PC-9 (cell line): ENCODE data around the gene ADAMTS19. TPM values are rescaled to one million over a fixed set of nuclear protein-coding genes. Genes with fewer than 3 reads are reported as not detected.

ENCODE experiments used
- BruUV-seq: library from RNA; stranded (reverse); fragments of 400-500 nt; replicated peaks from 2 replicates; lab custom pipeline; 2021; lab: Mats Ljungman, UMichigan
- CTCF ChIA-PET: fragments of 300-600 bp; sonication (Branson Sonifier 250); formaldehyde crosslinking; loops from one replicate; lab custom pipeline; 2022; ENCODE audit warnings: antibody characterized with exemption; lab: Charles Lee
- POLR2A ChIA-PET: fragments of 300-600 bp; sonication (Branson Sonifier 250); formaldehyde crosslinking; loops from one replicate; lab custom pipeline; 2022; ENCODE audit warnings: antibody characterized with exemption; ENCODE audit not compliant: unreplicated experiment; lab: Charles Lee
- DNase-seq, 2 experiments: peaks; one replicate each; pipeline versions ENCODE4 v3.0.0 to v3.0.0-alpha.2; 2015 to 2022; ENCODE audit warnings: mixed read lengths in 1 of 2
- H2AFZ ChIP-seq: fragments of 200-600 bp; sonication (generic); 2 replicates; pipeline ENCODE4 v1.8.1; 2017; ENCODE audit warnings: antibody characterized with exemption
- H3F3A ChIP-seq: fragments of 200-600 bp; sonication (generic); 2 replicates; pipeline ENCODE4 v1.8.1; 2017; ENCODE audit warnings: antibody characterized with exemption, mild to moderate bottlenecking, low read depth; ENCODE audit not compliant: insufficient read depth
- H3K27ac ChIP-seq: fragments of 200-600 bp; sonication (generic); 2 replicates; pipeline ENCODE4 v1.6.1; 2016; ENCODE audit warnings: mixed run types
- H3K27me3 ChIP-seq: fragments of 200-600 bp; sonication (generic); 2 replicates; pipeline ENCODE4 v1.6.1; 2016; ENCODE audit warnings: low read depth, mixed run types; ENCODE audit not compliant: insufficient read depth
- H3K36me3 ChIP-seq: fragments of 200-600 bp; sonication (generic); 2 replicates; pipeline ENCODE4 v1.6.1; 2016; ENCODE audit warnings: low read depth, mixed run types
- H3K4me1 ChIP-seq: fragments of 200-600 bp; sonication (generic); replicated peaks from 2 replicates; pipeline ENCODE4 v1.6.1; 2016; ENCODE audit warnings: mixed run types; ENCODE audit not compliant: insufficient read depth
- H3K4me2 ChIP-seq: fragments of 200-600 bp; sonication (generic); 2 replicates; pipeline ENCODE4 v1.6.1; 2017; ENCODE audit warnings: mixed run types
- H3K4me3 ChIP-seq: fragments of 200-600 bp; sonication (generic); 2 replicates; pipeline ENCODE4 v1.6.1; 2016; ENCODE audit warnings: mixed run types
- H3K79me2 ChIP-seq: fragments of 200-600 bp; sonication (generic); 2 replicates; pipeline ENCODE4 v1.6.1; 2017; ENCODE audit warnings: low read depth, mixed run types
- H3K9me2 ChIP-seq: fragments of 200-600 bp; sonication (generic); 2 replicates; pipeline ENCODE4 v1.8.1; 2017; ENCODE audit warnings: mild to moderate bottlenecking; ENCODE audit not compliant: insufficient read depth
- H3K9me3 ChIP-seq: fragments of 200-600 bp; sonication (generic); 2 replicates; pipeline ENCODE4 v1.8.1; 2016; ENCODE audit warnings: low read depth; ENCODE audit not compliant: insufficient read depth
- H4K20me1 ChIP-seq: fragments of 200-600 bp; sonication (generic); 2 replicates; pipeline ENCODE4 v1.8.1; 2017; ENCODE audit not compliant: insufficient read depth
- EZH2 ChIP-seq: fragments of 200-600 bp; sonication (generic); IDR thresholded peaks from 2 replicates; pipeline ENCODE4 v1.8.0; 2017; ENCODE audit warnings: antibody characterized with exemption, low read depth
- intact Hi-C: fragments of 100-400 bp; cut with micrococcal nuclease; formaldehyde crosslinking; loops from one replicate; pipeline ENCODE4 v1.10.0; 2022; ENCODE audit not compliant: unreplicated experiment
- total RNA-seq: library from RNA; stranded (reverse); gene quantifications from 2 replicates; pipeline ENCODE4 v1.2.3, GENCODE V29; 2021
- TF ChIP-seq, protein P1 (sequence below): fragments of 200-600 bp; sonication (generic); conservative IDR thresholded peaks from 2 replicates; pipeline ENCODE4 v1.6.1; 2017; ENCODE audit warnings: mixed run types, antibody characterized with exemption, mild to moderate bottlenecking, moderate library complexity

ADAMTS19 gene
- total RNA-seq, 1 experiment from 2014 or later, result not detected

DNA sequence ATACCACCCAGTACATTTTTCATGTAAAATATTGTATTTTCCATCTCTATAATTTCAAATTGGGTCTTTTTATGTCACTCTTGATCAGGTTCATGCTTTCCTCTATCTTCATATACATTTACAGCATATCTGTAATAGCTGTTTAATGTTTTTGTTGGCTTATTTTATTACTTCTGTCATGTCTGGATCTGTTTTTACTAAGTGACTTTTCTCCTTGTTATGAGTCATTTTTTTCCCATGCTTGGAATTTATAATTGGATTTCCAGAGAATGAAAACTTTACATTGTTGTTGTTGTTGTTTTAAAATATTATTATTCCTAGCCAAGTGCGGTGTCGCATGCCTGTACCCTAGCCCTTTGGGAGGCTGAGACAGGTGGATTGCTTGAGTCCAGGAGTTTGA lies 5.6 kb upstream of the ADAMTS19 start:
- no peaks in the 10 kb centered on the region for H3K4me1 ChIP-seq
- intact Hi-C loops, result no loop called here
- no peak overlapping the region for H3K4me2 ChIP-seq
- H3K4me3 ChIP-seq, result no peak overlapping the region
- H3K27ac ChIP-seq, result no peak overlapping the region
- H3F3A ChIP-seq, result no peaks in the 10 kb centered on the region
- H2AFZ ChIP-seq, result no peak overlapping the region
- no peaks in the 10 kb centered on the region for H3K36me3 ChIP-seq
- H4K20me1 ChIP-seq, result no peaks in the 10 kb centered on the region
- no peak for DNase-seq
- H3K27me3 ChIP-seq, result no peaks in the 10 kb centered on the region
- ChIA-PET CTCF (no interaction called here), POLR2A (no interaction called here)
- TF ChIP-seq, protein P1, sequence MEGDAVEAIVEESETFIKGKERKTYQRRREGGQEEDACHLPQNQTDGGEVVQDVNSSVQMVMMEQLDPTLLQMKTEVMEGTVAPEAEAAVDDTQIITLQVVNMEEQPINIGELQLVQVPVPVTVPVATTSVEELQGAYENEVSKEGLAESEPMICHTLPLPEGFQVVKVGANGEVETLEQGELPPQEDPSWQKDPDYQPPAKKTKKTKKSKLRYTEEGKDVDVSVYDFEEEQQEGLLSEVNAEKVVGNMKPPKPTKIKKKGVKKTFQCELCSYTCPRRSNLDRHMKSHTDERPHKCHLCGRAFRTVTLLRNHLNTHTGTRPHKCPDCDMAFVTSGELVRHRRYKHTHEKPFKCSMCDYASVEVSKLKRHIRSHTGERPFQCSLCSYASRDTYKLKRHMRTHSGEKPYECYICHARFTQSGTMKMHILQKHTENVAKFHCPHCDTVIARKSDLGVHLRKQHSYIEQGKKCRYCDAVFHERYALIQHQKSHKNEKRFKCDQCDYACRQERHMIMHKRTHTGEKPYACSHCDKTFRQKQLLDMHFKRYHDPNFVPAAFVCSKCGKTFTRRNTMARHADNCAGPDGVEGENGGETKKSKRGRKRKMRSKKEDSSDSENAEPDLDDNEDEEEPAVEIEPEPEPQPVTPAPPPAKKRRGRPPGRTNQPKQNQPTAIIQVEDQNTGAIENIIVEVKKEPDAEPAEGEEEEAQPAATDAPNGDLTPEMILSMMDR, result no peak
- no peak for TF ChIP-seq EZH2
- no peaks in the 10 kb centered on the region for H3K9me2 ChIP-seq
- BruUV-seq, result no TSS peak
- no peaks in the 10 kb centered on the region for H3K9me3 ChIP-seq
- no peaks in the 10 kb centered on the region for H3K79me2 ChIP-seq

DNA sequence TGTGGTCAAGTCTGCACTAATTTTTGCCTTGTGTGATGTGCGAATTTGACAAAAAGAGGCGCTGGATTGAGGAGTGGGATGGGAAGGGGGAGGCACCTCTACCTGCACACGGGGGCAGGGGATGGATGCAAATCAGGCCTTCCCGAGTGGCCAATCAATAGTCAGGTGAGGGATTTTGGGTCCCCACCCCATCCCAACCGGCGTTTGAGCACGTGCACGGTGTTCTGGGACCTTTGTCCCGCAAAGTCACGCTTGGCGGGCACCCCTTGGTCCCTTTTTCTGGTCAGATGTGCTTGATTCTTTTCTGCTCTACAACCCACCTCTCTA lies 685 bp upstream of the ADAMTS19 start:
- intact Hi-C loops, result no loop called here
- CTCF ChIA-PET, result no interaction called here
- DNase-seq, result no peak
- Histone ChIP-seq H3K9me3 (no peaks in the 10 kb centered on the region), H3F3A (no peaks in the 10 kb centered on the region), H3K27me3 (peaks cover 6% of the 10 kb centered on the region; the same call in 1 of the 2 replicates), H3K4me1 (no peaks in the 10 kb centered on the region), H3K27ac (no peak overlapping the region), H3K4me2 (no peak overlapping the region), H2AFZ (no peak overlapping the region), H3K36me3 (no peaks in the 10 kb centered on the region), H4K20me1 (no peaks in the 10 kb centered on the region), H3K9me2 (no peaks in the 10 kb centered on the region), H3K4me3 (no peak overlapping the region), H3K79me2 (no peaks in the 10 kb centered on the region)
- POLR2A ChIA-PET, result no interaction called here
- TF ChIP-seq EZH2, result no peak
- TF ChIP-seq, protein P1, result no peak
- no TSS peak for BruUV-seq

DNA sequence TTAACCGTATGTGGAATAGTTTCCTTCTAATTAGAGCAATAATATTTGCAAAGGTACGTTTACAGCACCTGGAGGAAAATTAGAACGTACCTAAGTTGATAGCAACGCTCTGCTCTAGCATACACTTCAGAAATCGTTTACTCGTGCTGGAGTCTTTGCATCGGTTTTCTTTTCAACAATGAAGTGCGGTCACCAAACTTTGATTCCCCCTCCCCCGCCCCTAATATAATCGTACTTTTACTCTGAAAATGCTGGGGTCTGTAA lies 506 bp downstream of the ADAMTS19 start:
- intact Hi-C loops, result no loop called here
- H3K27me3 ChIP-seq, result peaks cover 6% of the 10 kb centered on the region; the same call in 1 of the 2 replicates
- H3K9me3 ChIP-seq, result no peaks in the 10 kb centered on the region
- ChIA-PET POLR2A (no interaction called here), CTCF (no interaction called here)
- no peak for TF ChIP-seq EZH2
- TF ChIP-seq, protein P1, result no peak
- peak overlapping the region; percentile 47 for H3K4me2 ChIP-seq
- H3K79me2 ChIP-seq, result no peaks in the 10 kb centered on the region
- H3K9me2 ChIP-seq, result no peaks in the 10 kb centered on the region
- no peaks in the 10 kb centered on the region for H3K36me3 ChIP-seq
- no TSS peak for BruUV-seq
- H4K20me1 ChIP-seq, result no peaks in the 10 kb centered on the region
- peak overlapping the region; percentile 5; the same call in 1 of the 2 replicates for H3K4me3 ChIP-seq
- H3K4me1 ChIP-seq, result no peaks in the 10 kb centered on the region
- DNase-seq, result no peak
- H3K27ac ChIP-seq, result no peak overlapping the region
- 0 out of 2 replicates have a peak overlapping the region, but pooled peaks have one; percentile 52 for H2AFZ ChIP-seq
- no peaks in the 10 kb centered on the region for H3F3A ChIP-seq
